Stimulated activated CD8-positive, alpha-beta memory T cell treated with anti-CD3 and anti-CD28 coated beads, Interleukin-7, amount 100 ng/mL, for 24 hours (primary cell): ENCODE measurements around the gene REC8.
"Not testable (repeated sequence)": the region's sequence is repeated elsewhere in the genome, so short reads cannot be mapped to it uniquely, and the experiment has no call there.

Source experiments
- DNase-seq: peaks from one replicate; pipeline ENCODE4 v3.0.0-alpha.2; 2020; ENCODE audit warnings: low read depth

REC8 gene

GRCh38 chr14:24183014-24183481 lies 11.2 kb downstream of the REC8 start:
- no peak for DNase-seq

DNA sequence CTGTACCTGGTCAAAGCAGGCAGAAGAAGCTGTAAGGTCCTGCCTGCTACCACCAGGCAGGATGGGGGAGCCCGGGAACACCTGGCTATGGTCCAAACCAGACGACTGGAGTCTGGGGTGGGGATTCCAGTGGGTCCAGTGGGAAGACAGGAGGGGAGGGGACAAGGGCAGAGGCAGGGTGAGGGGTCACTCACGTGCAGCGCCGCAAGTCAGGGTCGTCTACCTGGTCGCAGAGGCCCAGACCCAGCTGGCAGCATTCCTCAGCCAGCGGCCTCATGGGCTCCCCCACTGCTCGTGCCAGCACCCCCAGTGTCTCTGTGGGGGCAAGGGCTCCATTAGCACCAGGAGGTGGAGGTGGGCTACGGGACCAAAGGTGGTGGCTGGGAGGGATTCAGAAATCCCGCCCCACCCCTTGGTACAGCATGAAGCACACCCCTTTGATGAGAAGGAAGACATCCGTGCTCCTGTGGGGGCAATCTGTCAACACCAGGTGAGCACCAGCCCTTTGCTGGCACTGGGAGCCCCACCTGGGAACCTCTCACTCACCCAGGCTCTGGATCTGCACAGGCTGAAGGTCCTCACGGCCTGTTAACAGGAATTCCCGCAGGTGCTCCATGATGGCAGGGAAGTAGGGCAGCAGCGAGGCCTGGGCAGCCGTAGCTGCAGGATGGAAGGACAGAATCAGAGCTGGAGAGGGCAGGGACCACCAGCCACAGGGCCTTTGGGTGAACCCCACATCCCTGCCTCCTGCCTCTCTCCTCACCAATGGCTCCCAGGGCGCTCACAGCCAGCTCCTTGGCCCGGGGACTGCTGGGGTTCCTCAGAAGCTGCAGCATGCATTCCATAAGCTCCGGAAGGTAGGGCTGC lies 12.5 kb downstream of the REC8 start:
- no peak for DNase-seq

- no peak for DNase-seq
Measured at GRCh38 chr14:24185026-24185425, 13.1 kb downstream of the REC8 start.

DNA sequence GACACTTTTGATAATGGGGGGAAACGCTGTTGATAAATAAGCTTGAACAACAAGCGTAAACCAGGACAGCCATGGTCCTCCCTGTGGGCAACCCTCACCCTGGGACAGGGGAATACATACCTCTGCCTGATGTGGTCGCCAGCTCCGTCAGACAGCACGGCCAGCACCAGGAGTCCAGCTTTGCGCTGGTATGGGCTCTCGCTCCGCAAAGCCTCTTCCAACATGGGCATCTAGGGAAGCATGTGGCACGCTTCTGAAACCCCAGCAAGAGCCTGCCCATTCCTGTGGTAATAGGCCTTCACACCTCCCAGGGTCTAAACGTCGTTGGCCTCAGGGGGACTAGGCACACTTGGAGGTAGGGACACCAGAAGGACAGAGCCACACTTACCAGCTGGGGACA lies 13.9 kb downstream of the REC8 start:
- no peak for DNase-seq

GRCh38 chr14:24186831-24187538 lies 15.1 kb downstream of the REC8 start:
- no peak for DNase-seq

DNA sequence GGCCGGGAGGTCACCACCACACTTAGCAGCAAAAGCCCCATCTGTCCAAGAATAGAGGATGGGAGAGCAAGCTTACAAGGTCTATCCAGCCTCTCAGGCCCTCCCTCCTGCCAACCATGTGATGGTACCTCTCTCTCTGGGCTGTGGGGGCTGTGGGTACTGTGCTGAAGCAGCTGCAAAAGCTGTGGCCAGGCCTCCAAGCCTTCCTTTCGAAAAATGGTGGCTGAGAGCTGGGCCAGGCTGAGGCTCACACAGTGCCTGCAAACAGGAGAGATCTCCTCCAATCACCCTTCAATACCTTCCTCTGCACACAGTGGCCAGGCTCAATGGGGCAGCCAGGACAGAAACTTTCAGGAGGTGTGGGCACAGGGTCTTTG lies 15.6 kb downstream of the REC8 start:
- no peak for DNase-seq

DNA sequence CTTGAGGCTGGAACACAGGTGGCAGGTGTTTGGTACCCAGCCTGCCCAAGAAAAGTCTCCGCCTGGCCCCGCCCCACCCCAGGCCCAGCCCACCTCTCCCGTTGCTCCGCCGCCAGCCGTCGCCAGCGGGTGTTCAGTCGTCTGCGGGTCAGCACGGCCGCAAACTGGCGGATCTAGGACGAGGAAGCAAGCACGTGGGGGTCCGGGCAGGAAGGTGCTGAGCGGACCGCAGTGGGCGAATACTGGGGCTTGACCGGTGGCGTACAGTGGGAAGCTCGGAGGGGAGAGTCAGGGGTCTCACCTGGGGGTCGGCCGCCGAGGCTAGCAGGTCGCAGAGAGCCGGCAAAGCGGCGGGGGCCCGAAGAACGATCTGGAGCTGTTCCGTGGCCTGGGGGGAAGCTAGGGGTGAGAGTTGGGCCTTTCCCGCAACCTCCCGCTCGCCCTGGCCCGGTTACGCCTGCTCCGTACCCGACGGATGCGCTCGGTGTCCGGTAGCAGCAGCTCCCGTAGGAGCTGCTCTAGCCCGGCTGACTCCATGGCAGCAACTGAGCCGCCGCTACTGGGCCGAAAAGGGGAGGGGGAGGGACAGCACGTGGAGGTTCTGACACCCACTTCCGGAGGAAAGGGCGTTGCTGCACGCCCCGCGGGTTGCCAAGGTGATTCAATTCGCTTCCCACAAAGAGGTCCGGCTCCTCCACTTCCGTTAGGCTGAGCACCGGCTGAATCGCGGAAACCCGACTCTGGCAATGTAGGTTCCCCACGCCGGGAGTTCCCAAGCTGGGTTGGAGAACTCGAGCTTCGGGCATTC lies 16.6 kb downstream of the REC8 start, which contains the start of gene IPO4:
TSS of gene IPO4 (minus strand) at position 566 of the 808 bp plus-strand sequence. CDS start at position 537, 29 bp downstream.
- peak; percentile 90 for DNase-seq

DNA sequence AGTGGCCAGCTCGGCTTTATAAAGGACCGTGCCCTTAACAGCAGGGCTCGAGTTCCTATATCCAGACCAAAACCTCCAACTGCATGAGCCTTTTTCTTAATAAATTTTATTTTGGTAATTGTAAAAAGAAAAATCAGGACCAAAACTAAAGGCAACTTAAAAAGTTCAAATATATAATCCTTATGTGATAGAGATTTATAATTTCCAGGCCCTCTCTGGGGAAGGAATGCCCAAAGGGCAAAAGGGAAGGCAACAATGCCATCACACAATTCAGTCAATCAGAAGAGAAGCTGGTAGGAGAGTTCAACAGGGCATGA lies 17.1 kb downstream of the REC8 start:
- no peak for DNase-seq

GRCh38 chr14:24189460-24189859 lies 17.6 kb downstream of the REC8 start:
- DNase-seq = no peak

DNA sequence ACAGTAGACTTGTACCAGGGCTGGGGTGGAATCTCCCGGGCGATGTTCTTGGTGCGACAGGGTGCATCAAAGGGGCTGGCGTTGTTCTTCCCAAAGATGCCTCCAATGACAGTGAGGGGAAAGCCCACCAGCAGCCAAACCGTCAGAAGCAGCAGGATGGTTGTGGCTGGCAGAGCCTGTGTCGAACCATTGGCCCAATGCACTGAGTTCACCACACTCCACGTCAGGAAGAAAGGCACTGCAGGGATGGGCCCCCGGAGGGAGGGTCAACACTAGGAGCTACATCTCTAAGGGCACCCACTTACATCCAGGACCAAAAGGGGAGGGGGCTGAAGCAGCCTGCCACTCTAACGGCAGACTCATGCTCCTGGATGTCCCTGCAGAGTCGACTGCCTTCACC lies 18.5 kb downstream of the REC8 start:
- no peak for DNase-seq

GRCh38 chr14:24192933-24193332 lies 21.1 kb downstream of the REC8 start:
- DNase-seq = no peak

- no peak for DNase-seq
Measured at GRCh38 chr14:24194186-24194872, 22.4 kb downstream of the REC8 start.

- no peak for DNase-seq
Measured at GRCh38 chr14:24194873-24195185, 22.9 kb downstream of the REC8 start.

DNA sequence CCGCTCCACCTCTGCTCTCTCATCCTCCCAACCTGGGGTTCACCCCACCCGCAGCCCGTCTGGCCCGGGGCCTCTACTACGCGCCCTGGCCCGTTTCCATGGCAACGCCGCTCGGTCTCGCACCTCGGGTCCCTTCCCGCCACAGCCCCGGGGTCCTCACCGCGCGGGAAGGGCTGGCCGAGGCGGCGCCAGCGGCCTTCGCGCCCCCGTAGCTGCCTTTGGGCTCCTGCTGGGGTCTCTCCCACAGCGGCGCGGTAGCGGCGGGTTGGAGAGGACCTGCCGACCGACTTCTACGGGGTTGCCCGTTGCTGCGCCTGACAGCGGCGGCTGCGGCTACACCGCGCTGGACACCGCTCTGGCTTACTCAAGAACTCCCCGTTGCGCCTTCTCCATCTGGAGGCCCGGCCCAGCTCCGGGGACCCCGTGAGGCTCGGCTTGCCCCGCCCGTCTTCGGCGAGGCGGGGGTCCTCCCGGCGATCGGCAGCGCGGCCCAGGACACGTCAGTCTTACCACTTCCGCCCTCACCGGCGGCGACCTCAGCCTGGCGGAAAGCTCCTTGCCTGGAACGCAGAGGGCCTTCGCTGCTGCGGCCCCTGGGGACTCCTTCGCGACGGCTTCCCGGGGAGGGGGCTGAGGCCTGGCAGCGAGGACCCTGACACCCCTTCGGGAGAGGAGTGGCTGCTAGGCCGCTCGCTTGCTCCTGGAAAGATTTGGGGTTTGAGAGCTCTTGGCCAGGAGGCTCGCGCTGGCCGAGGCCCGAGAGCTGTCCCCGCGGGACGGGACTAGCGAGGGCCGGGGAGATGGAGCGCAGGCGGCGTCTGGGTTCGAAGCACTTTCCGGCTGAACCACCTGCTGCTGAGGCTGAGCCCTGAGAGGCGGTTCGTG lies 23.5 kb downstream of the REC8 start, which contains the start of gene TM9SF1:
TSS of gene TM9SF1 (minus strand) at position 256 of the 885 bp plus-strand sequence. CDS start 422 bp downstream, outside the sequence.
- peak; percentile 69 for DNase-seq

GRCh38 chr14:24196071-24197055 lies 24.5 kb downstream of the REC8 start:
- no peak for DNase-seq

GRCh38 chr14:24197056-24197450 lies 25.2 kb downstream of the REC8 start:
- DNase-seq = no peak

- DNase-seq = no peak
Measured at GRCh38 chr14:24198814-24199524, 27.1 kb downstream of the REC8 start.

- not testable (repeated sequence) for DNase-seq
Measured at GRCh38 chr14:24202538-24202937, 30.7 kb downstream of the REC8 start.
